ENCODE data around the gene ANTXR2. TPM values are rescaled to one million over a fixed set of nuclear protein-coding genes. Genes with fewer than 3 reads are reported as not detected.

The ANTXR2 gene
- total and polyA plus RNA-seq, 11 donors, result 7.0 to 76.7 (median 46.6) TPM

DNA sequence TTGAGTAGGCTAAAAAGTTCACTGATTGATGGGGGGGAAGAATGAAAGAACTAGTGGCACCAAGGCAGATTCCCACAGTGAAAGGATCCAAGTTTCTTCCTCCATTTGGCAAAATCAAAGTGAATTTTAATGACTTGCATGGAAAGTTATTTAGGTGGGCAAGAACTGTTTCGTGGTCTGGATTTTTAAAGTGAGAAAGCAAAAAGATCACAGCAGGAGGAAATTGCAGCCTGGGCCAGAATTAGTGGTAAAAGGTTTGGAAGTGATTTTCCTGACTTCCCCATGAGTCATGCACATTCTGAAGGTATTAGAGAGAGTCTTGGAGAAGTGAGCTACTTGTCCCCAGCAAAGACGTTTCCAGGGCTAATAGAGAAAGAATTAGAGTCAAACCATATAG, 207.8 kb downstream of the ANTXR2 start:
- DNase-seq (no peak), ATAC-seq (no peak)
- TF ChIP-seq, protein P1, sequence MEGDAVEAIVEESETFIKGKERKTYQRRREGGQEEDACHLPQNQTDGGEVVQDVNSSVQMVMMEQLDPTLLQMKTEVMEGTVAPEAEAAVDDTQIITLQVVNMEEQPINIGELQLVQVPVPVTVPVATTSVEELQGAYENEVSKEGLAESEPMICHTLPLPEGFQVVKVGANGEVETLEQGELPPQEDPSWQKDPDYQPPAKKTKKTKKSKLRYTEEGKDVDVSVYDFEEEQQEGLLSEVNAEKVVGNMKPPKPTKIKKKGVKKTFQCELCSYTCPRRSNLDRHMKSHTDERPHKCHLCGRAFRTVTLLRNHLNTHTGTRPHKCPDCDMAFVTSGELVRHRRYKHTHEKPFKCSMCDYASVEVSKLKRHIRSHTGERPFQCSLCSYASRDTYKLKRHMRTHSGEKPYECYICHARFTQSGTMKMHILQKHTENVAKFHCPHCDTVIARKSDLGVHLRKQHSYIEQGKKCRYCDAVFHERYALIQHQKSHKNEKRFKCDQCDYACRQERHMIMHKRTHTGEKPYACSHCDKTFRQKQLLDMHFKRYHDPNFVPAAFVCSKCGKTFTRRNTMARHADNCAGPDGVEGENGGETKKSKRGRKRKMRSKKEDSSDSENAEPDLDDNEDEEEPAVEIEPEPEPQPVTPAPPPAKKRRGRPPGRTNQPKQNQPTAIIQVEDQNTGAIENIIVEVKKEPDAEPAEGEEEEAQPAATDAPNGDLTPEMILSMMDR (IDR thresholded peaks at IDR 0.05), result no peak
- TF ChIP-seq POLR2A (IDR thresholded peaks at IDR 0.05), result no peak
- Histone ChIP-seq H3K4me1 (peaks cover 0 to 11% (median 0%) of the 10 kb centered on the region in 12 donors), H3K27me3 (peaks cover 0 to 3% (median 0%) of the 10 kb centered on the region in 9 donors), H3K36me3 (no peaks in the 10 kb centered on the region), H3K9me3 (no peaks in the 10 kb centered on the region), H3K4me3 (no peak overlapping the region), H3K27ac (no peak overlapping the region)
- intact Hi-C loops (cut with DNase I), result no loop called here
- 48 to 71% (median 61%) methylated on average over 2 of the region's 2 CpGs for WGBS, 4 donors

DNA sequence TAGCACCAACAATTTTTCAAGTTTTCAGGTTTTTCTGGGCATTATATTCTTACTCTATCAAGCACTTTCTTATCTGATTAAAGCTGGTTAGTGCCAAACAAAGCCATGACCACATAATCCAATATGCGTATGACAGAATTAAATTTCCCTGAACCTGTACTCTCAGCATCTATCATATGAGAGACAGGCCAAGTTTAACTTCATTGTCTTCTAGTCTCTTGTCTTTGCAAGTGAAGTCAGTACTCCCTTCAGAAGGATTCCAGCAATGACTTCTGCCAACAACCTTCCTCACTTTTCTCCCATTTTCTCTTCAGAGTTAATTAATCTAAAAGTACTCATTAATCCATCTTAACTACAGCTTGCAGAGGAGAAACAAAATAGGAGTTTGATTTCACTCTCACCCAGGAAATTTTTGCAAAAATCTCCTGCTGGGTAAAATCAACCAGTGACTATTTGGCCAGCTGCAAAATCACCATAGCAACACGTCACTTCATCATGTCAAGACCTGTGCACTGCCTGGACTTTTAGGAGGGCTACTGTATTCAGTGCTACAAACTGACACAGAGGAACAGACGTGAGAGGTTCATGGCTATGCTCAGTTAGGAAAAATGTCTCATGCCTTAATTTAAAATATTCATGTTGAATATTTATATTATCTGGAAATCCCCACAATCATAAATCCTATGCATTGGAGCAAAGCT, 208.4 kb downstream of the ANTXR2 start:
- no peaks in the 10 kb centered on the region for H3K36me3 ChIP-seq
- no peaks in the 10 kb centered on the region for H3K9me3 ChIP-seq
- peaks cover 0 to under 1% (median 0%) of the 10 kb centered on the region in 9 donors for H3K27me3 ChIP-seq
- DNase-seq (no peak), ATAC-seq (no peak)
- peaks cover 0 to 11% (median 0%) of the 10 kb centered on the region in 12 donors for H3K4me1 ChIP-seq
- 79 to 85% (median 83%) methylated on average over 3 of the region's 3 CpGs for WGBS, 4 donors
- H3K4me3 ChIP-seq, result no peak overlapping the region
- TF ChIP-seq, protein P1 (IDR thresholded peaks at IDR 0.05), result no peak
- no peak for TF ChIP-seq POLR2A (IDR thresholded peaks at IDR 0.05)
- intact Hi-C loops (cut with DNase I), result no loop called here
- H3K27ac ChIP-seq, result no peak overlapping the region

DNA sequence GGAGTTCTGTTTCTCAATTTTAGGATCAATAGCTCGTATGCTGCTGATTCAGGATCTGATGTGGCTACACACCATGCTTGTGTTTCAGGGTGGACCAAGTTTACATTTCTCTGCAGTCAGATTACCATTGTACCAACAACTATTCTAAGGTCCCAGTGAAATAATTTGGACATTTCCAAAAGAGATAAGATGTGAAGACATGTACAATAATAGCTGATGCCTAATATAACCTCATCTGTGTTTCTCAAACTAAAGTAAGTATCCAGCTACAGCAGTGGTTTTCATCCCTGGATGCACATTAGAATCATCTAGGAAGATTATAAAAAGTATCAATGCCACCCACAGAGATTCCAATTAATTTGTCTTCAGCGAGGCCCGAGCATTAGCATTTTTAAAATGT, 209.7 kb downstream of the ANTXR2 start:
- Histone ChIP-seq H3K9me3 (no peaks in the 10 kb centered on the region), H3K36me3 (no peaks in the 10 kb centered on the region), H3K27me3 (no peaks in the 10 kb centered on the region), H3K4me1 (peaks cover 0 to 11% (median 0%) of the 10 kb centered on the region in 12 donors), H3K4me3 (no peak overlapping the region), H3K27ac (no peak overlapping the region)
- WGBS, 4 donors, result 72 to 82% (median 77%) methylated on average over 3 of the region's 3 CpGs
- ATAC-seq (no peak), DNase-seq (no peak)
- TF ChIP-seq, protein P1 (IDR thresholded peaks at IDR 0.05), result no peak
- TF ChIP-seq POLR2A (IDR thresholded peaks at IDR 0.05), result no peak
- intact Hi-C loops (cut with DNase I), result no loop called here

DNA sequence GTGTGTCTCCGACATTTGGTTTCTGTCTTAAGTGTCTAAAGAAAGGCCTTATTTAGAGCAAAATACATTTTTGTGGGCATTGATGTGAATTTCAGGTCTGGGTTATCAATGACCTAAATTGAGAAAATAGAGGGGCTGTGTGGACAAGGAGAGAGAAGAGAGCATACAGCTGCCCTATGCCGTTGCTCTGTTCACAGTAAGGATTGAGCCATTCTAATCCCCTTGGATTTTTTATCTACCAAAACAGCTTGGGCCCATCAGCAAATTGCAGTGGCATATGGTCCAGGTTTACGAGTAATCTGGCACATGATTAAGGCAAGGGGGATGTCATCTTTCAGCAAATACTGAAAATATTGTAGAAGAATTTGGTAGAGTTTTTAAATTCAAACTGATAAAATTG, 210.2 kb downstream of the ANTXR2 start:
- H3K9me3 ChIP-seq, result no peaks in the 10 kb centered on the region
- H3K4me3 ChIP-seq, result no peak overlapping the region
- no peak overlapping the region for H3K27ac ChIP-seq
- intact Hi-C loops (cut with DNase I), result no loop called here
- no peaks in the 10 kb centered on the region for H3K36me3 ChIP-seq
- TF ChIP-seq, protein P1 (IDR thresholded peaks at IDR 0.05), result no peak
- no peak for TF ChIP-seq POLR2A (IDR thresholded peaks at IDR 0.05)
- H3K27me3 ChIP-seq, result no peaks in the 10 kb centered on the region
- DNase-seq (peak in 1 of 5 donors; percentile 28), ATAC-seq (peak in 3 of 4 donors; percentile 49 to 61 (median 56))
- WGBS, 4 donors, result 55 to 66% (median 61%) methylated on average over 3 of the region's 3 CpGs
- H3K4me1 ChIP-seq, result peaks cover 0 to 11% (median 0%) of the 10 kb centered on the region in 12 donors

All from heart left ventricle (tissue), 16 donors.